ENCODE results near the gene DDR1.

Gene DDR1

DNA sequence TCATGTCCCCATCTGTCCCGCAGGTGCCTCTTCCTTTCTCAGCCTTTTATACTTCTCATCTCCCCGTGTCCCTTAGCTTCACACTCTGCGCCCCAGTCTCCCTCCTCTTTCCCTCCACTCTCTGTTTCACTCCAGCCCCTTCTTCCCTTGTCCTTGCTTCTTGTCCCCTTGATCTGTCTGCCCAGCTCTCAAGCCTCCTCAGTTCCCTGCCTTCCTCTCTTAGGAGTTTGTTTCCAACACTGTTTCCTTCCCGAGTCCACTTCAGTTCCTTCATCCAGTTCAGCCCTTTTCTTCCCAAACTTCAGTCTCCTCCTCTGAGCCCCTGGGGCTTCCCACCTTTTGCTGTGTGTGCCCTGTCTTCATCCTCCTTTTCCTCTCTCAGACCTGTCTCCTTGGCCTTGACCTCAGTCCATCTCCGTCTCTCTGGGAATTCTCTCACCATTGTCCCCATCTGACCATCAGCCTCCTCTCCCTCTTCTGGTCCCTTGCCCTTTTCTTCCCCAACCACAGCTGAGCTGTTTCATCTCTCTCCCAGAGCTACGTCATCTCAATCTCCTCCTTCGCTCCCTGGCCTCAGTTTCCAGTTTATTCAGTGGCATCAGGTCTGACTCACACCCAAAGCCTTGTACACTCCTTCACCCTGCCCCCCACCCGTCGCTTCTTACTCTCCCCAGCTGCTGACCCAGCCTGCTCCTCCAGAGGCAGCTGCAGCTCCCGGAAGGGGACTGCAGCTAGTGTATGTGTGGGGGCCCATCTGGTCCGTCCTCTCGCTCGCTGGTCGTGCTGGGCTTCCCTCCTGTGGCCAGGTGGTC is 2.7 kb upstream of the DDR1 start:
- DNase-seq (ENCODE audit: low read depth in 3 of 3) = no peak

DNA sequence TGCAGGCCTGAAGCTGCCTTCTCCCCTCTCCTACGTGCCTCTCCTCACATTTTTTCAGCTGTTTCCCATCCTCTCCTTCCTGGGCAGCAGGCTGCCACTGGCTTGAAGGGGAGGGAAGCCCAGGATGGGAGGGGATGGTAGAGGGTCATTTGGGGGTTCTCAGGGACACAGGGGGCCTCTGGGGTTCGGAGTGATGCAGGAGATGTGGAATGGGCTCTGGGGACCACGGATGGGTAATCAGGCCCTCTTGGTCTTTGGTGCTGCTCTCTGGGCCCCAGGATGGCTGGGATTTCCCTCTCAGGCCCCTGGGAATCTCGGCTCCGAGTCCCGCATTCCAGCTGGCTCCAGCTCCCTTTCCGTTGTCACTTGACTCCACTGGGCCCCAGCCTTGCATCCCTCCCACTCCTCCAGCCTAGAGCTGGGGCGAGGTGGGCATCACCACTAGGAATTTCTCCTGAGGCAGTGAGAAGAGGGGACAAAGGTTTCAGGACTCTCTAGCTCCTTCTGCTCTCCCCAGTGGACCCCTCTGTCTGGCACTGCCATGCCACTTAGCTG is 2.0 kb upstream of the DDR1 start:
- DNase-seq (ENCODE audit: low read depth in 3 of 3) = no peak

DNA sequence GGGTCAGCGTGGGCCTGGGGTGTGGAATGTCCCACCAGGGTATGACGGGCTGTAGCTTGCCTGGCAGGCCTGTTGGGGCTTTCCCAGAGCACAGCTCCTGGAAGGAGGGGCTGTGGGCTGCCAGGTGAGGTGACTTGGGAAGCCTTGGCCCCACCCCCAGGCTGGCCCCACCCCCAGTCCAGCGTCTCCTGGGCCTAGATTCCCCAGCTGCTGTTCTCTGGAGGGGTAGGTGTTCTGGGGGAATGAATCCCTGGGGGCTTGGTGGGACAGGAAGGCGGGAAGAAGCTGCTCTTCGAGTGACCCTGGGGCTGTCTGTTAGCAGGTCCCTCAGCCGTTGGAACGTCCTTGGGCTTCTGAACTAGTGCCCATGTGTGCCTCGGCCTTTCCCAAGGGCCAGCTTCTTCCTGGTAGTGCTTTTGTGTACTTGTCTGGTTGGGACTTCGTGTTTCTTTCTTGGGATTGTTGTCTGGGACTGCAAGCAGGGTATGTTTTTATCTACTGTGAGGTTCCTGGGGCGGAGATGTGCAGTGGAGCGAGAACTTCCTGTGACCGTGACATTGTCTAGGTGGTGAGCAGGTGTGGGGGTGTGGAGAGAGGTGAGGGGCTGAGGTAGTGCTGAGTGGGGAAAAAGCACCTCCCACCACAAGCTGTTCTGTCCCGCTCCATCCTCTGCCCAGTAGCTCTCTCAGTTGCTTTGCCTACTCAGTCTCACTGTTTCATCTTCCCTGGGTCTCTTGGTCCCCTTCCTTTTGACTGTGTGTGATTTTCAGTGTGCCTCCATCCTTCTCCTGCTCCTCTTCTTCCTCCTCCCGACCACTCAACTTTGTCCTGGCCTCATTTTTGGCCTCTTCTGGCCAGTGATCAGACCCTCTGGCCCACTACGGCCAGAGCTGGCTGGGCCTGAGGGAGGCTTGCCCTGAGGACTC is 1.3 kb upstream of the DDR1 start:
- DNase-seq (ENCODE audit: low read depth in 3 of 3) = peak in 1 of 3 experiments; percentile 25

DNA sequence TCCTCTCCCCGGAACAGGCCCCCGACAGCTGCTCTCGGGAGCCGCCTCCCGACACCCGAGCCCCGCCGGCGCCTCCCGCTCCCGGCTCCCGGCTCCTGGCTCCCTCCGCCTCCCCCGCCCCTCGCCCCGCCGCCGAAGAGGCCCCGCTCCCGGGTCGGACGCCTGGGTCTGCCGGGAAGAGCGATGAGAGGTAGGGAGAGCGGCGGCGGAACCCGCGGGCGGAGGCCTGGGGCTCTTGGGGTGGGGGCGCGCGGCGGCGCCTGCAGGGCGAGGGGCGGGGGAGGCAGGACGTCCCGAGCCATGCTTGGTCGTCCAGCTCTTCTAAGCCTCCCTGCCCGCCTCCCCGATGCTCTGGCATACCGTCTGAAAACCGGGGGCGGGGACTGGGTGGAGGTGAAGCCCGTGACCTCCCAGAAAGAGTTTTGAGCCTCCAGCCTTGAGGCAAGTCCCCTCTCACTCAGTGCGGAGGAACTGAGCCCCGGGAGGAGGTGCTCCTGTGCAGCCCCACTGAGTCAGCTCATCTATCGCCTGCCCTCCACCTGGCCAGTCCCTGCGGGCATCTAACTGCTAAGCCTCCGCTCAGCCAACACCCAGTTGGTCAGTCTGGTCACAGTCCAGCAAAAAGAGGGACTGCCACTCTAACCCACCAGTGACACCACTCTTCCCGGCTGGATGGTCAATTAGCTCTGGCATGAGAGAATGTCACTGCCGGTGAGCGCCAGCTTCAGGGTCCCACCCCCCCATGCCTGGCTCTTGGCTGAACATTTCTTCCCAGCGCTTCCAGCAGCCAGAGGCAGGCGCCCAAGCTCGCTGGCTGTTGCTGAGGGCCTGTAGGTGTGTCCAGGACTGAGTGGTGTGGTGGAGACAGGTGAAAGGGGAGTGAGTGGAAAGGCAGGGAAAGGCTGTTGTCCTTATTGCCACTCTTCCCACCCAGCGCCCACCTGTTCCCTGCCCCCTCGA is 482 bp downstream of the DDR1 start:
- DNase-seq (ENCODE audit: low read depth in 3 of 3) = peak in 1 of 3 experiments; percentile 52

DNA sequence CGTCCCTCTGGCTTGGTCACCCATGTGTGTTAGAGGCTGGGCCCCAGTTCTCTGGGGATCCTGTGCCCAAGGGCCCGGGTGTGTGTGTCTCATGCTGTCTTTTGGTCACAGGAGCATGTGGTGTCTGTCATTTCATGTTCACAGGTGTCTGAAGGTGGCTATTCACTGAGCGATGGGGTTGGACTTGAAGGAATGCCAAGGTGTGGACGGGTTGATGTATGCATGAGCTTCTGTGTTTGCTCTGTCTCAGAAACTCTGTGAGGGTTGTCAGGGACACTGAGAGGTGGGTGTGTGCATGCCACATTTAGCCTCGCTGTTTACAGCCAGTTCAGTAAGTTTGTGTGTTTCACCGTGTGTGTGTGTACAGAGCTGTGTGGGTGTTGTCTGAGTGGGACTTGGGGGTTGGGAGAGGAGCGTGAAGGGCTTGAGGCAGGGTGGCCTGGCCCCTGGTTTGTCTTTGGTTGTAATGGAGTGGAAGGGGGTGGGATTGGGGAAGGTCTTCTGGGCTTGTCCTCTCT is 1.2 kb downstream of the DDR1 start:
- no peak for DNase-seq (ENCODE audit: low read depth in 3 of 3)

DNA sequence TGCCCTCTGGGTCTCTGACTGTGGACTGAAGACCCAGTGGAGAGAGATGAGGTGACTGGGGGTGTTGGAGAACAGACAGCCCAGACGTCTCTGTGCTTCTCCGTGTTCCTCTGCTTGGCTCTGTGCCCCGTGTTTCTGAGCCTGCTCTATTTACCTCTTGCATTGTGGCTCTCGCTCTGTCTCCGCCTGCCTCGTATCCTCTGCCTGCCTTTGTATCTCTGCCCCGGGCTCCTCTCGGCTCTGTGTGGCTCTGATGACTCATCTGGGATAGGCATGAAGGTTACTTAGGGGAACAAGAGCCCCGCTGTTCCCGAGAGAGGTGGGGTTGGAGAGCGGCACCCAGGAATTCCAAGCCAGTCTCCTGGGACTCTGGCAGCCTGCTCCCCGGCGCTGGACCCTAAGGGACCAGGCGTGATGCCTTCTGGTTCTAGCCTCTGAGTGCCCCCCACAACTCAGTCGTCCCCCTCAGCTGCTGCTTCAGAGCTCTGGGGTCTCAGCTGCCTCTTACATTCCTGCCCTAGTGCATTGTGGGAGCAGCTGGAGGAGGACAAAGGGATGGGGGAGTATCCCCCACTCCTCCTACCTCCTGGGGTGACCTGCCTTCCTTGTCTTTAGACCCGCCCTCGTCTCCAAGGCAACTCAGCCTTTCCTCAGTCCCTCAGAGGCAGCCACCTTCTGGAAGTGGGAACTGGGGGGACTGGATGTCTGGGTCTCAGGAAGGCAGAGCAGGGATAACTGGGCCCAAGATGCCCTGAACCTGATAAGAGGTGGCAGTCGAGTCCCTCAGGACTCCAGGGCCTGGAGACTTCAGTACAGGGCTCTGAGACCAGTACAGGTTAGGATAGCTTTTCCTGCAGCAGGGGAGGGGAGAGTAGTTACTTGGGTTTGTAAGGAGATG is 1.9 kb downstream of the DDR1 start:
- DNase-seq (ENCODE audit: low read depth in 3 of 3) = peak in 1 of 3 experiments; percentile 21

DNA sequence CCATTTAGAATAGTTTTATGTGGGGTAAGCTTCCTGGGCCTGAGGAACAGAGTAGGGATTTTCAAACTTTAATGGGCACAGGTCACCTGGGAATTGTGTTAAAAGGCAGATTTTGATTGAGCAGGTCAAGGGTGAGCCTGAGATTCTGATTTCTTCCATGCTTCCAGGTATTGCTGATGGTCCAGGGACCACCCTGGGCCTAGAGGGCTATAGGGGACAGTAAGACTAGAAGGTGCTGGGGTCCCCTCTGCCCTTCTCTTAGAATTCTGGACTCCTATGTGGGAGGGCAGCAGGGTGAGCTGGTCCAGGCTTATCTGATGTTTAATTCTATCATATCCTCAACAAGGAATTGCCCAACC is 2.6 kb downstream of the DDR1 start:
- no peak for DNase-seq (ENCODE audit: low read depth in 3 of 3)

DNA sequence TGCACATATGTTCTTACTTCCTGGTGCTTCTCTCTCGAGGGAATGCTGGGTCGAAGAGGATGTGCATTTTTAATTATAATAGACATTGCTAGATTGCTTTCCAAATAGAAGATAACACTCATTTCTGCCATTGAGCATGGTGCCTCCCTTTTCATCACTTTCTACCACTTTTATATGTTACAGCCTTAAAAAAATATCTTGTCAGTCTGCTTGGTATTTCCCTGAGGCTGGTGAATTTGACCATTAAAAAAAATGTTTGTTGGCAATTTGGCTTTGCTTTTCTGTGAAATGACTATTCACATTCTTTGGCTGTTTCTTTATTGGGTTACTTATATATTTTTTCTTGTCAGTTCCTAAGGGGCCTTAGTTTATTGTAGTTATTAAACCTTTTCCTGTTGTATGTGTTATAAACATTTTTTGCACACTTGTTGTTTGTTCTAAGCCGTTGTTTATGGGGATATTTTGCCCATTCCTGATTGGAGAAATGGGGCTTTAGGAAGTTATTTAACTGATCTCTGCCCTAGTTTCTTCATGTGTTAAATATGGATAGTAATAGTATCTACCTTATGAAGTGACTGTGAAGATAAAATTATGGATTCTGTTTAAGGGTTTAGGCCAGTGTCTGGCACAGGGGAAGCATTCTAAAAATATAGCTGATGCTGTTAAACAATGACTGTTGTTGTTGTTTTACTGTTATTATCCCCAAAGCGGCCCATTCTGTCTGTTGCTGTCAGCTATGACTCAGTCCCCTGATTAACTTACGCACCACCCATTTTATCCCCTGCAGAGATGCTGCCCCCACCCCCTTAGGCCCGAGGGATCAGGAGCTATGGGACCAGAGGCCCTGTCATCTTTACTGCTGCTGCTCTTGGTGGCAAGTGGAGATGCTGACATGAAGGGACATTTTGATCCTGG is 3.8 kb downstream of the DDR1 start:
- no peak for DNase-seq (ENCODE audit: low read depth in 3 of 3)

DNA sequence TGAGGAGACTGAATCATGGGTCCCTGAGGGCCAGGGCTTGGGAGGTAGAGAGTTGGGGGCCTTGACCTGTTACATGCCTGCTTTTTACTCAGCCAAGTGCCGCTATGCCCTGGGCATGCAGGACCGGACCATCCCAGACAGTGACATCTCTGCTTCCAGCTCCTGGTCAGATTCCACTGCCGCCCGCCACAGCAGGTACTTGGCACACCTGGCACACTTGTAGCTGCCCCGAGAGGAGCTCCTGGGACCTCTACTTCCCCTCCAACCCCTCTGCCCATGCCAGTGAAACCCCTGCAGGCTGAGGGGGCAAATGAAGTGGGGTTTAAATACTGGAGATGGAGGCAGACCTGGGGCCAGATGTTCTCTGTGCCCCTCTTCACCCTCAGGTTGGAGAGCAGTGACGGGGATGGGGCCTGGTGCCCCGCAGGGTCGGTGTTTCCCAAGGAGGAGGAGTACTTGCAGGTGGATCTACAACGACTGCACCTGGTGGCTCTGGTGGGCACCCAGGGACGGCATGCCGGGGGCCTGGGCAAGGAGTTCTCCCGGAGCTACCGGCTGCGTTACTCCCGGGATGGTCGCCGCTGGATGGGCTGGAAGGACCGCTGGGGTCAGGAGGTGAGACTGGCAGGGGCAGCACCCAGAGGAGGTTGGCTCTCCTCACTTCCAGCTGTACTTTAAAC is 4.6 kb downstream of the DDR1 start:
- DNase-seq (ENCODE audit: low read depth in 3 of 3) = no peak

DNA sequence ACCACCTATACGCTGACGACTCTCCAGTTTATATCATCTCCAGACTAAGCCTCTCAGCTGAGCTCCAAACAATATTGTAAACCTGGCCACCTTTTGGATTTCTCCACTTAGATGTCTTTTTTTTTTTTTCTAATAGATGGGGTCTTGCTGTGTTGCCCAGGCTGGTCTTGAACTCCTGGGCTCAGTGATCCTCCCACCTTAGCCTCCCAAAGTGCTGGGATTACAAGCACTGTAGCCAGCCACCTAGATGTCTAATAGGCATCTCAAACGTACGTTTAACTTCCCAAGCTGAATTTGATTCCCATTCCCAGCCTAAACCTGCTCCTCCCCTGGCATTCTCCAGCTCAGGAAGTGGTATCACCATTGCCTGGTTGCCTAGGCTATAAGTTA is 5.2 kb downstream of the DDR1 start:
- DNase-seq (ENCODE audit: low read depth in 3 of 3) = no peak

DNA sequence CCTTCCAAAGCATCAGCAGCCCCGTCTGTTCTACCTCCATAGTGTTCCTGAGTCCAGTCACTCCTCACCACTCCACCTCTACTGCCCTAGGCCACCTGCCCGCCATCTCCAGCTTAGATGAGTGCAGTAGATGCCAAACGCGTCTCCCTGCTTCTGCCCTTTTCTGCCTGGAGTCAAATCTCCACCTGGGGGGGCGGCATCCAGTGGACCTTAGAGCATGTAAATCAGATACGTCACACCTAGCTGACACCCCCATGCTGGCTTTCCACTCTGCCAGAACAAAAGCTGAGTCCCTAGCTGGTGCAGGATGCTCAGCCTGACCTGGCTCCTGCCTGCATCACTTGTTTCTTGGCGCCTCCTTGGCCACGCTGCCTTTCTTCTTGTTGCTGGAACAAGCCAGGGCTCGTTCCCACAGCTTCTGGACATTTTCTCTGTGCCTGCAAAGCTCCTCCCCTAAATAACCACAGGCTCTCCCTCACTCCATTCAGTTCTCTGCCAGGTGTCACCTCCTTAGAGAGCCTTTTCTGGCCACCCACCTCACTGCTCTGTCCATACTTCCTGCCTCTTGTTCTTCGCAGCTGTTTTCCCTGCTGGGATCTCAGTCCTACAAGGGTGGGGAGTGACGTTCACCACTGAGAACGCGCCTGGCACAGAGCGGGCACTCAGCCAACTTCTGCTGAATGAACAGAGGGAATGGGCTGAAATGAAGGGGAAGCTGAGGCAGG is 5.8 kb downstream of the DDR1 start:
- DNase-seq (ENCODE audit: low read depth in 3 of 3) = no peak

DNA sequence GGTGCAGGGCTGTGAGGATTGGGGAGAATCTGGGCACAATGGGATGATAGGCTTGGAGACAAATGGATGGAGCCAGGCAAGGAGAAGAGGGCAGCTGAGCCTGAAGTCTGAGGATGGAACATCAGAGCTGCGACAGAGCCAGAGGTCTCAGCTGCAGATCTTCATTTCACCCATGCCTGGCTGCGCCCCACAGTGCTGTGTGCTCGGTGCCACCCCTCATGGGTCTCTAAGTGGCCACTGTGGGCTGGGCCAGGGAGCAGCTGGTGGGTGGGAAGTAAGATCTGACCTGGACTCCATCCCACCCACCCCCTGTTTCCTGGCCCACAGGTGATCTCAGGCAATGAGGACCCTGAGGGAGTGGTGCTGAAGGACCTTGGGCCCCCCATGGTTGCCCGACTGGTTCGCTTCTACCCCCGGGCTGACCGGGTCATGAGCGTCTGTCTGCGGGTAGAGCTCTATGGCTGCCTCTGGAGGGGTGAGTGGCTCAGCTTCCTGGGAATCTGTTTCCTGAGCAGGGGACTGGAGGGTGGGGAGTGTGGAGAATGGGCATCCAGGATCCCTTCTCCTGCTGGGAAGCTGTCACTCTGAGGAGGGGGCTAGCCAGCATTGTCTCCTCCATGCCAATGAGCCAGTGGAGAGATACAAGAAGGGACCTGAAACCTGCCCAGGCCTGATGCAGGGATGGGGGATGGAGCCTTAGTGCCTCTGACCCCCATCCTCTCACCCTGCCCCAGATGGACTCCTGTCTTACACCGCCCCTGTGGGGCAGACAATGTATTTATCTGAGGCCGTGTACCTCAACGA is 6.5 kb downstream of the DDR1 start:
- DNase-seq (ENCODE audit: low read depth in 3 of 3) = no peak

DNA sequence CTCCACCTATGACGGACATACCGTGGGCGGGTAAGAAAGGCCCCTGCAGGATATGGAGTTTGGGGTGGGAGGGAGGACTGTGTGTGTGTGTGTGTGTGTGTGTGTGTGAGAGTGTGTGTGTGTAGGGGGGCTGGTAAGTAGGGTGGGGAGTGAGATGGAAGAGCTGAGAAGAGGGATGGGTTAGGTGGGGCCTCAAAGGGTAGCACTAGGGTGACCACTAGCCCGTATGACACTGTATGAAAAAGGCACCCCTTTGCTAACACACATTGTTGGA is 7.1 kb downstream of the DDR1 start:
- no peak for DNase-seq (ENCODE audit: low read depth in 3 of 3)

DNA sequence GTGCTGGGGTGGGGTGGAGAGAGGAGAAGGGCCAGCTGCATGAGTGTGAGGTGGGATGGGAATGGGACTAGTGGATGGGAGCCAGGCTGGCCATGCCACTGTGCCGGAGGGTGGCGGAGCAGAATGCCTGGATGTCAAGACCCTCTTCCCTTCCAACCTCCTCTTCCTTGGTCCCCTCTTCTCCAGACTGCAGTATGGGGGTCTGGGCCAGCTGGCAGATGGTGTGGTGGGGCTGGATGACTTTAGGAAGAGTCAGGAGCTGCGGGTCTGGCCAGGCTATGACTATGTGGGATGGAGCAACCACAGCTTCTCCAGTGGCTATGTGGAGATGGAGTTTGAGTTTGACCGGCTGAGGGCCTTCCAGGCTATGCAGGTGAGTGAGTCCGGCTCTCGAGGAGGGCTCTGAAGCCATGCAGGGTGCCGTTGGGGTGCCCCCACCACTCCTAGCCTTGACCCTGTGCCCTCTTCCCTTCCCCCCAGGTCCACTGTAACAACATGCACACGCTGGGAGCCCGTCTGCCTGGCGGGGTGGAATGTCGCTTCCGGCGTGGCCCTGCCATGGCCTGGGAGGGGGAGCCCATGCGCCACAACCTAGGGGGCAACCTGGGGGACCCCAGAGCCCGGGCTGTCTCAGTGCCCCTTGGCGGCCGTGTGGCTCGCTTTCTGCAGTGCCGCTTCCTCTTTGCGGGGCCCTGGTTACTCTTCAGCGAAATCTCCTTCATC is 7.7 kb downstream of the DDR1 start:
- no peak for DNase-seq (ENCODE audit: low read depth in 3 of 3)

DNA sequence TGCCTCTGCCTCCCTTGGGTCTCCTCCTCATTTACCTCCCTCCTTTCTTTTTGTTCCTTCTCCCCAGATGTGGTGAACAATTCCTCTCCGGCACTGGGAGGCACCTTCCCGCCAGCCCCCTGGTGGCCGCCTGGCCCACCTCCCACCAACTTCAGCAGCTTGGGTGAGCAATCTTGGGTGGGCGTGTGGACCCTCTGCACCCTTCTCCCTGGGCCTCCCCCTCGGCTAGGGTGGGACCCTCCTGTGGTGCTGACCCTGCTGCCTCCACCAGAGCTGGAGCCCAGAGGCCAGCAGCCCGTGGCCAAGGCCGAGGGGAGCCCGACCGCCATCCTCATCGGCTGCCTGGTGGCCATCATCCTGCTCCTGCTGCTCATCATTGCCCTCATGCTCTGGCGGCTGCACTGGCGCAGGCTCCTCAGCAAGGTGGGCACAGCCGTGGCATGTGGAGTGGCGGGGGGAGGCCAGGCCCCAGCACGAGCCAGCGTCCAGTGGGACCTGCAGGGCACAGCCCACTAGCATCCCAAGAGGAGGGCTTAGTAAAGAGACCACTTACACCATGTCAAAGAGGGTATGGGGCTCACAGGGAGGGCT is 8.8 kb downstream of the DDR1 start:
- no peak for DNase-seq (ENCODE audit: low read depth in 3 of 3)

DNA sequence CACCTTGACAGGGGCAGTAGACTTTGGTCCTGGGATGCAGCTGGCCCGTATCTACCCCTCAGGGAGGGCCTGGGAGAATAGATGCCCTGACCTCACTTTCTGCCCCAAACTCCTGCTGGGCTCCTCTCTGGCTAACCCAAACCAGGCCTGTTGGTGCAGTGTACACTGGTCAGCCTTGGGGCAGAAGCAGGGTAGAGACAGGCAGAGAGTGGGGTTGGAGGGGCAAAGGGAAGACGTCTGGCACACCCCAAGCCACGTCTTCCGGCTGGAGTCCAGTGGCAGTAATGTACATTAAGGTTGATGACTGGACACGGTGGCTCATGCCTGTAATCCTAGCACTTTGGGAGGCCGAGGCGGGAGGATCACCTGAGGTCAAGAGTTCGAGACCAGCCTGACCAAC is 9.3 kb downstream of the DDR1 start:
- DNase-seq (ENCODE audit: low read depth in 3 of 3) = no peak
